Eye (tissue), 1 donor: Measurements from ENCODE around the gene TTC24.
"Not testable (repeated sequence)": the region's sequence is repeated elsewhere in the genome, so short reads cannot be mapped to it uniquely, and the experiment has no call there.

Experiments used
- DNase-seq: peaks from one replicate; pipeline ENCODE4 v3.0.0-alpha.2; 2015

Gene TTC24

DNA sequence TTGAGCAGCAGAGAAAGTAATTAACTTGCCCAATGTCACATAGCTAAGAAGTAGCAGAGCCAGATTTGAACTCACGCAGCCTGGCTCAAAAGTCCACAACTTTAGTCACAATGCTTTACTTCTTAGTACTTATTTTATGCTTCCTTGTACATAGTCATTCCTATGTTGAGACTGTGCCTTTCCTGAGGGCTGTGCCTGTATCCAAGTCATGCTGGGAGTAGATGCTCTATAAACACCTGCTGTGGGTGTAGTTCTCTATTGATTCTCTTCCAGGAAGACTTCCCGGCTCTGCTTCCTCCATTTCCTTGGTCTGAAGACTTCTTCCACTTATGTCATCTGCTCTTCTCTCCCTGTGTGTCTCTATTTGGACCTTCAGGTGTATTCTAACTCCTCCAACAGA lies 23.8 kb upstream of the TTC24 start:
- no peak for DNase-seq

DNA sequence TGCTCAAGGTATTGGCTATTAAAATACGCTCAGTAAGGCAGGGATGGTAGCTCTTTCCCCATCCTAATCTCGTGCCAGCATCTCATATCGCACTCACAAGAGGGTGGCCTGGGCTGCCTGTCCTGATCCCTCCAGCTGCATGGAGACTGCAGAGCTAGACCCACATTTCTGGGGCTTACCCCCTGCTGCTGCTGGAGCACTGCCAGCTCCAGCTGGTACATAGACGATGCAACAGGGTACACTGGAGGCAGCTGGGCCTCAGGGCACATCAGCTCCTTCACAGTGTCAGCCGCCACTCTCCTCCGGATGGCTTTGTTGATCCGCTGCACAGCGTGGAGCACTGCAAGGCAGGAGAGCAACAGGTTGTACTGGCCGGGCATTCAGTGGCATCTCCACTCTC lies 23.2 kb upstream of the TTC24 start:
- no peak for DNase-seq

DNA sequence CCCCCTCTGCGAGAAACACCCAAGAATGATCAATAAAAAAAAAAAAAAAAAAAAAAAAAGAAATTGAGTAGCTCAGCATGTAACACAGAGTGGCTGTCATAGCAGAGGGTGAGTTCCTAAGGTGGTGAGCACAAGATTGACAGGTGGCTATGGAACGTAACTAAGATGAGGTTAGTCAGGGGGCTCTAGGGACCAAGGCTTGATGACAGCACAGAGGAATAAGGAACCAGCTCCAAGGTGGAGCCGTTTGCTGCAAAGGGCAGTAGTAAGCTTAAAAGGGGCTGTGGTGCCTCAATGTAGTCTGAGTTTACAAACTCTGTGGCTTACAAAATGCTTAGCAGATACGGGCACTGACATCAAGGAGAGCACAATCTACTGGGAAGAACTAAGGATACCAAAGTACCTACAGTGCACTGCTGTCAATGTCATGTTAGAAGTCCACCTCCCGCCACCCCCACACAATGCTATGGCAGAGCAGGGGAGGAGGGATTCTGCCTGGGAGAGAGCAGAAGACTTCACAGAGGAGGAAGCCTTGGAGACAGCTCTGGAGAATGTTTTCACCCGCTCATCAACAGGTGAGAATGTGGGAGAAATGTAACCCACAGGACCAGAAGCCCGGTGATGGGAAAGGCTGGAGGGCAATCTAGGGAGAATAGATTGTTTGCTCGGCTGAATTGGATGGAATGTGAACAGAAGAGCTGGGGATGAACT lies 20.3 kb upstream of the TTC24 start:
- no peak for DNase-seq

DNA sequence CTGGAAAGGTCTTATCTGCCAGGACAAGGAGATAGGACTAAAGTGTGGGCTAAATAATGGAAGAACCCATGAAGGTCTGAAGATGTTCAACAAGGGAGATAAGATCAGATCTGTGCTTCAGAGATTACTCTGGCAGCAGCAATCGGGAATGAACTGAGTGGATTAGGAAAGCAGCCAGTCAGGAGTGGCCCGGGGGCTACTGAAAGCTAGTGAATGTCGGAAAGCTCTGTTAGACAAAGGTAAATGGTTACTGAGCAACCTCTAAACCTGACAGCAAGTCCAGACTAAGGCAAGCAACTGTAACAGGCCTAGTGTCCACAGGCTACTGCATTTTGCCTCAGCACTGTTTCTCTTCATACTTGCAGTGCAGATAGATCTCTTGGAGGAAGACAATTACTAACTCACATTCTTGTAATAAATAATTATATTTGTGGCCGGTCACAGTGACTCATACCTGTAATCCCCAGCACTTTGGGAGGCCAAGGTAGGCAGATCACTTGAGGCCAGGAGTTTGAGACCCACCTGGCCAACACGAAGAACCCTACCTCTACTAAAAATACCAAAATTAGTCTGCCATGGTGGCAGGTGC lies 19.6 kb upstream of the TTC24 start:
- DNase-seq = no peak

DNA sequence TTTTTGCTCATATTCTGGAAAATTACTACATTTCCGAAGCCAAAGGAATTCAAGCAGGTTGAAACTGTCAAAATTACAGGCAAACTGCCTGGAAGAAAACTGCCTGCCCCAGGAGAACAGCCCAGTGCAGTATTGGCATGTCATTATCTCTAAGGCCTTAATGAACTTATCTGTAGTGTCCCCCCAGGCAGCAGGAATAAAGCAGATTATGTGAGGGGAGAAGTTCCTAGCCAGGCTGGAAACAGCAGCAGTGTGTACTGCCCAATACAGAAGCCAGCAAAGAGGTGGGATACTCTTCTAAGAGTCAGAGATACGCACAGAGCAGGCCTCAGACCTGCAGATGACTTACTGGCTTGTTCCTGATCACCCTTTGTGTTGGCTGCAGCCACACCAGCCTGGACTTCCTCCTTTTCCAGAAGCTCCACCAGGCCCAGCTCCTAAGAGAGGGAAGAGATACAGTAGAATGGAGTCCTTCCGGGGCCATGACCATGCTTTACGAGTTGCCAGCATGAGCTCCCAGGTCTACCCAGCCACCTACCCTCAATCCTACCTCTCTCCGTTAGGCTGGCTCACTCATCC lies 18.8 kb upstream of the TTC24 start:
- DNase-seq = no peak

DNA sequence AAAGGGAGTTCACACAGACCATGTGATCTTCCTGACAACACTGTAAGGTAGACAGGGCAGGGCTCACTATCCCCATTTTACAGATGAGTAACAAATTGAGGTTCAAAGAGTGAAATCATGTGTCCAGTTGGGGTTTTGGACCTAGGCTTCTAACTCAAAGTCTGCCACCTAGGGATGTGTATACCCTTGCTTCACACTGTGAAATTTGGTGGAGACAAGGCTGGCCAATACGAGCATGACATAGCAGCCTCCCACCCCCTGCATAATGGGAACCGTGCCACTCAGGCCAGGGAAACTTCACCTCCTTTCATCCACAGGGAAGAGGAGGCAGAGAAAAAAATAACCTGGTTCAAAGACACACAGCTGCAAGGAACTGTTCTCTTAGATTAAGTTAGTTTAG lies 14.0 kb upstream of the TTC24 start:
- no peak for DNase-seq

DNA sequence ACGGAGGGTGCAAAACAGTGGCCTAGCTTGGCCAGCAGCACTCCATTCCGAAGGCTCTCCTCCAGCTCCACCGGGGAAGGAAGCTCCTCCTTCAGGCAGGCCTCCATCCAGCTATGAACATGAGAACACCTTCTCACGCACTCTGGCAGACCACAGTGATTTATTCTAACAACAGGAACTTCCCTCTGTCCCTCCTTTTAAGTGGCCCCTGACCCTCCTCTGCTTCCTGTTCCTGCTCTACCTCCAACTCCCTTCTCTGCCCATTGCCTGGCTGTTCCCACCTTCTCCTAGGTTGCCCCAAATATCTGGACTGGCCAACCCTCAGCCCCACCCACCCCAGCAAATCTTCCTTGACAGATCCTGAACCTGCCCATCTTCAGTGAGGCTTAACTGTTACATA lies 13.1 kb upstream of the TTC24 start:
- DNase-seq = no peak

DNA sequence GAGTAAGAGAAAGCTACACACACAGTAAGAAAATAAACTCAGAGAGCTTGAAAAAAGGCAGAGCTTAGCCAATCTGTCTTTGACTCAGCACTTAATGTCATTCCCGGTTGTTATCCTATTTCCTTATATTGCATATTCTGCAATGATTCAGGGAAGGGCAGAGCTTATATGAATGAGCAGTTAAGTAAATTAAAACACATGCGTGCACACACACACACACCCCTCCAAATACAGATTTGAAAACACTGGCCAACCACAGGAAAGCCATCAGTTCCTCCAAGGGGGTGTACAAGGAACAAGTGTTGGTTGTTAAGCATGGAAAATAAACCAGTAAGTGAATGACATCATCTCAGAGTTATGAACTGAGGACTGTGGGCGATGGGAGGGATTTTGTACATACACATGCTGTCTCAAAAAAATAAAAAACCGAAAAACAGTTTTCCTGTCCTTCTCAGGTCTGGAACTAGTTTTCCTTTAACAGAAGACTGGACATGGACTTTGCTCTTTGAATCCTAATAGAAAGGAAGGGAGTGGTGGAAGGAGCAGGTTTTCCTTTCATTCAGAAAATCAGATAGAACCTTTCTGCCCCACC lies 8.2 kb upstream of the TTC24 start:
- peak; percentile 52 for DNase-seq

DNA sequence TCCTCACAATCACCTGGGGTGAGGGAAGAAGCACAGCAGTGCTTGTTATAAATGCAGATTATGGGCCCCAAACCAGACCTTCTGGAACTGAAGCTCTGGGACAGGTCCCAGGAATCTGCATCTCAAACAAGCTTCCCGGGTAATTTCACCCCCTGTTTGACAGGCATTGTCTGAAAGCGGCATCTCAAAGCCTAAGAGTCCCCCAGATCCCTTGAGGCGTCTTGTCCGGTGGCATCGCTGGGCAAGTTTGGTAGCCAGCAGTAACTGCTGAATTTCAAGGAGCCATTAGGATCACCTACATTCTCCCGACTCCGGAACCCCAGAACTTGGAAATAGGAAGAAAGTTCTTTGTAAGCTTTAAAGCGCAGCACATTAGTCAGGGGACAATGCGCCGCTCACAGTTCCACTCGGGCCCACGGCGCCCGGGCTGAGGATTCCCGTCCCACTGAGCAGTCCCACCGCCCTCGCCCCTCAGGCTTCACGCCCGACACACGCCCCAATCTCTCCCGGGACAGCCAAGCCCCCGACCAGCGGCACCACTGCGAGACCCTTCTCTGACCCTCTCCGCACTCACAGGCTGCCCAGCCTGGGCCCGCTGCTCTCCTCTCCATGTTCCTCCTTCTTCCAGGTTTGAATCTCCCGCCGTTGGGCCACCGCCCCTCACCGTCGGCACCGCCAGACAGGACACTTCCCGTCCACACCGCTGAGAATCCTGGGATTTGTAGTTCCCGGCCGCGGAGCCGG lies 7.4 kb upstream of the TTC24 start, which contains the start of gene IQGAP3:
Gene IQGAP3, minus strand, starts transcription at position 647 of the 744 bp plus-strand sequence. Its CDS starts 36 bp downstream, at position 611.
- peak; percentile 94 for DNase-seq

DNA sequence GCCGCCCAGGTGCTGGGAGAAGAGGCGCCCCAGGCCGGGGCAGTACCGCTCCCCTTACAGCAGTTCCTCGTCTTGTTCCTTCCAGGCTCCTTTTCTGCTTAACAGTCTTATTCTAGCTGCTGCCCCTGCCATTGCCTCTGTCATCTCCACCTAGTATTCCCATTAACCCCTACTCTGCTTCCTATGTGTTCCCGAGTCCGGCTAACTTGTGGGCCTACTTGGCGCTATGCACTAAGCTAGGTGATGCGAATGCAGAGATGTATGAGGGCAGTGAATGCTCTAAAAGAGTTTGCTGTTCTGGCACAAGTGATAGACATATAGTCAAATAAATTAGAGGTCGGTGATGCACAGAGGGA lies 6.9 kb upstream of the TTC24 start:
- no peak for DNase-seq

DNA sequence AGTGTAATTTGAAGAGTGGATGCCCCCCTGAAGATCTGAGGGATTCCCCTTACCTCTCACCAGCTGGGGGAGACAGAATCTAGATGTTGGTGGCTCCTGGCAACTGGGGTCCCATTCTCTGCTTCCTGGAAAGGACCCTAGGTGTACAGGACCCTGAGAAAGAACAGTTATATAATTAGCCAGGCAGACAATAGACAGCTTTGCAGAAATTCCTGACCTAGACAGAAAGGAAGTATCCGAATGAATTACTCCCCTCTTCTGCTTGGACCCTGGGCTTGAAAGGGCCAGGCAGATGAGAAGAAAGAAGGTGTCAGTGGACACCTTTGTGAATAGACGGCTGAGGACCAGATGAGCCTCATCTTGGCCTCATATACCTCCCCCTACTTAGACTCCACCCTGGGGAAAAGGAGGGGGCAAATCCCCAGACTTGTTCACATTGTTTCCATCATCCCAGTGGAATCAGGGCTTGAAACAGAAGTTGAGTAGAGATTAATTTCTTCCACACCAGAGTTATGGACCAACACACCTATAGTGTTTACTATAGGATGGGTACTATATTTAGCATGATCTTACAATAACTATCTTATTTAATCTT lies 5.4 kb upstream of the TTC24 start:
- no peak for DNase-seq

DNA sequence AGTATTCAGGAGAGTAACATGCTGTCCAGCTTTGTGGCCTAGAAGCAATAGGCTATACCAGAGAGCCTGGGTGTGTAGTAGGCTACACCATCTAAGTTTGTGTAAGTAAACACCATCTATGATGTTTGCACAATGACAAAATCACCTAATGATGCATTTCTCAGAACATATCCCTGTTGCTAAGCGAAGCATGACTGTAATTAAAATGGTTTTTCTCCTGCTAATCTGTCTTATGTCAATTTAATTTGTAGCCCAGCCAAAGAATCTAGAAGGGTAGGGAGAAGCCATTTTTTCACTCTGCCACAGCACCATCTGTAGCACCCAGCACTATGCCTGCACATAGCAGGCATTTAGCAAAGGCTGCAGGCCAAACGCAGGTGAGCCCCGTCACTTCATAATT lies 2.0 kb upstream of the TTC24 start:
- no peak for DNase-seq

DNA sequence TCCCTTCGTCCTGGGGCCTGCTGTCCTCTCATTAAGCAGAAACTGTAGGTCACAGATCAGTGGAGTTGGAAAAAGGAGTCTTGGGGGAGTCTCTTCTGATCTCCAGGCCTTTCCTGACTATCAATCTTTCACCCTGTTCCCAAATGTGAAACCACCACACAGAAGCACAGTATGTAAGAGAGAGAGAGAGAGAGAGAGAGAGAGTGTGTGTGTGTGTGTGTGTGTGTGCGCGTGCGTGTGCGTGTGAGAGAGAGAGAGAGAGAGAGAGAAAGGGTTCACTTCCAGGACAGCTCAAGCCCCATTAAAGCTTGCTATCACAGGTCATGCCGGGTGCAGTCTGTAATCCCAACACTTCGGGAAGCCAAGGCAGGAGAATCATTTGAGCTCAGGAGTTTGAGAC lies 1.5 kb upstream of the TTC24 start:
- peak; percentile 48 for DNase-seq

DNA sequence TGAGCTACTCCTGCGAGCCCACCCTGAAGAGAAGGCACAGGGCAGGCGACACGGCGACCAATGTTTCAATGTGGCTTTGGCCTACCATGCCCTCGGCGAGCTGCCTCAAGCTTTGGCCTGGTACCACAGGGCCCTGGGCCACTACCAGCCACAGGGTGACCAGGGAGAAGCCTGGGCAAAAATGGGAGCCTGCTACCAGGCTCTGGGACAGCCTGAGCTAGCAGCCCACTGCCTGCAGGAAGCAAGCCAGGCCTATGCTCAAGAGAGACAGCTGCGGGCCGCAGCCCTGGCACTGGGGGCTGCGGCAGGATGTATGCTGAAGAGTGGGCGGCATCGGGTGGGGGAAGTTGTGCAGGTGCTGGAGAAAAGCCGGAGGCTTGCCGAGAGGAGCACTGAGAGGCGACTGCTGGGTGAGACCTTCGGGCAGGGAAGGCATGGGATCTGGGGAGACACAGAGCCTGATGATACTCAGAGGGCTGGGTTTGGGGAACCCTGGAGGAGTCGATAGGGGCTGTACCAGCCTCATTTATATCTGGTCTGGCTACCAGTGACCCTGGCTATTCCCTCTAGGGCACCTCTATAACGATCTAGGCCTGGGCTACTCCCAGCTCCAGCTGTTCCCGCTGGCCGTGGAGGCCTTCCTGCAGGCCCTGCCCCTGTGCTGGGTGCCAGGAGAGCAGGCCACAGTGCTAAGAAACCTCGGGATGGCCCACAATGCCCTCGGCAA lies 2.3 kb downstream of the TTC24 start:
- no peak for DNase-seq

DNA sequence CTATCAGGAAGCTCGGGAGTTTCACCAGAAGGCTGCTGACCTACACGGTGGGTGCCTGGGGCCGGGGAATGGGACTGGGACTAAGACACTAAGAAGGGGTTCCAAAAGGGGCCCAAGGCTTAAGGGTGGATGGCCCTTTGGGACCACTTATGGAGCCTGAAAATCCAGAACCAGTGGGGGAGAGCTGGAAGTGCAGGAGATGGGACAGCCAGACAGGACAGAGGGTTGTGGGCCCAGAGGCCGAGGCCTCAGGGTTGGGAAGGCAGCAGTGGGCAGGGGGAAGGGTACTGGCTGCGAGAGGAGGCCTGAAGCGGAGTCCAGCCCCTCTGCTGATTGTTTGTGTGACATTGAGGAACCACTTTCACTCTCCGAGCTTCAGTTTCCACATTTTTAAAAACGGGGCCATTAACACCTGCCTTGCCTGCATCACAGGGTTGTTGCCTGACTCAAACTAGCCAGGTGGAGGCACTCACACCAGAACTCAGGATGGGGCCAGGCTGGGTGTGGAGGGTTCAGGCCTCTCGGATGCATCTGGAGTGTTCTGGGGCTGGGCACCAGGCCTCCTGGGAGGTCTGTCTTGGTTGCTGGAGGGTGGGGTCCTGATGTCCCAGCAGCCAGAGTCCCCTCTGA lies 3.0 kb downstream of the TTC24 start:
- no peak for DNase-seq

DNA sequence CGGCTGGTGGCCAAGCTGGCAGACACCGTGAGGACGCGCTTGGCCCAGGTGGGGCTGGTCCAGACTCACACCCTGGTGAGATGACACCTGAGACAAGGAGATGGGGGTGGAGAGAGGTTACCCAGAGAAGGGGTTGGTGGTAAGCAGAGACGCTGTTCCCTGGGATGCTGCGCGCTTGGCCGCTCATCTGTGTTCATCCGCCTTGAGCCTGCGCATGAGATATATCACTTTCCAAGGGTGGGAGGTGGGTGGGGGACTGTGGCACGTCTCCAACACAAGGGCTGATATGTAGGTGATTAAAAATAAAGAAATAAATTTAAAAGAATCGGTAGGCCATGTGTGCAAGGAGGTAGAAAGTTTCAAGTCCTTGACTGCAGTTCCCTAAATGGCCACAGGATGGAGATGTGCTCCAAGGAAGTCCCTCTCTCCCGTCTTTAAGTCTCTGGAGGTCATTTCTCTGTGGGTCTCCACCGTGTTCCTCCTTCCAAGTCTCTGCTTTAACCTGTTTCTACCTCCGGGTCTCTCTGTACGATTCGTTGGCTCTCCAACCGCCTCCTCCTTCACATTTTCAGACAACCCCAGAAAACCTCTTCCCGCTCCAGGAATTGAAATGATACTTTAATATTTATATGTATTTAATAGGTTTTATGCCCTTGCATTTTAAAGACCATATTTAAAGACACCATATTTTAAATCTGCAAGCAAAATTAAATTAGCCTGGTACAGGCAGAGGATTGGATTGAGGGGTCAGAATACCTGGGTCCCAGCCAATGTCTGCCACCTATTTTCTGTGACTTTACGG lies 4.5 kb downstream of the TTC24 start:
- peak; percentile 93 for DNase-seq

DNA sequence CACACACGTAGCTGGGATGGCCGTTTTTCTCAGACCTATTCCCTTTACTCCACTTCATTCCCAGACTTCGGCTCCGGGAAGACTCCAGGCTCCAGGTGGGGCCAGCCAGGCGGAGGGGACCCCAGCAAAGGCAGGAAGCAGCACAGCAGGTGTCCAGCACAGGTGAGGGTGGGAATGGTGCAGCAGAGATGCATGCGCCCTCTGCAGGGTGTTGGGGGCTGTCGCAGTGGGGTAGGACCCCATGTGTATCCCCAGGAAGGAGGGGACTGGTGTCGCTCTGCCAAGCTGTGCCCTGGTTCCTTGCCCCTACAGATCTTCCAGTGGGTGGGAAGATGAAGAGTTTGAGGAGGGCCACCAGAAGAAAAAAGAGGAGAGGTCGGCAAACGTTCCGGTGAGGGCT lies 5.3 kb downstream of the TTC24 start:
- DNase-seq = no peak

DNA sequence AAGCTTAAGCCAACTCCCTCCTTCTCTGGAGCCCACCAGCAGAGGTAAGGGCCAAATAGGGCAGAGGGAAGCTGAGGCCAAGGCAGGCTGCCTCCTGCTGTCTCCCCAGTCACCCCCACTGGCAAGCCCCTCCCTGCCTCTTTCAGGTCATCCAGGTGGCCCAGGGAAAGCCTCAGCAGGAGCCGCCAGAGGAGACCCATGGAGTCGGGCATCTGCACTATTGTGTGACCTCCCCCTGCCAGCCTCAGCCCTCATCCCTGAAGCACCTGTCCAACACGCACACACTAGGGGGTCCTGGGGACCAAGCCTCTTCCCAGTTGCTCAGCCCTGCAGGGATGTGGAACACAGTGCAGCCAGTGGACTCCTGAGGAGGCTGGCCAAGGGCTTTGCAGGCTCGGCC lies 6.8 kb downstream of the TTC24 start:
- no peak for DNase-seq

DNA sequence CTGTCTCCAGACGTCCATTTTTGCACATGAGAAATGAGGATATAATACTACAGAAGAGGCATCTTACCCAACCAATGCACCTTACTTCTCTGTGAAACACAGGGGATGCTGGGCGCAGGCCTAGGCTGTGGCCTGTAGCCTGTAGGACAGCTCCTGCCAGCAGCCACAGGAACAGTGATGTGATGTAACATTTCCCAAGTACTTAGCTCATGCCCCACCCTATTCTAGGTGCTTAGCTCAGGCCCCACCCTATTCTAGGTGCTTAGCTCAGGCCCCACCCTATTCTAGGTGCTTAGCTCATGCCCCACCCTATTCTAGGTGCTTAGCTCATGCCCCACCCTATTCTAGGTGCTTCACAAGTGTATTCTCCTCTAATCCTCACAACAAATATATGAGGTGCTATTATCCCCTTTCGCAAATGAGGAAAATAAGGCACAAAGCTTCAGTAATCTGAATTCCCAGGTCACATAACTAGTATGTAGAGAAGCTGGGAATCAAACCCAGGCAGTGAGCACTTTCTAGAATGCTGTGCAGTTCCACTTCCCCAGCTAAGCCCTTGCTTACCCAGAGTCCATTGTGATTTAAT lies 7.5 kb downstream of the TTC24 start:
- DNase-seq = no peak

DNA sequence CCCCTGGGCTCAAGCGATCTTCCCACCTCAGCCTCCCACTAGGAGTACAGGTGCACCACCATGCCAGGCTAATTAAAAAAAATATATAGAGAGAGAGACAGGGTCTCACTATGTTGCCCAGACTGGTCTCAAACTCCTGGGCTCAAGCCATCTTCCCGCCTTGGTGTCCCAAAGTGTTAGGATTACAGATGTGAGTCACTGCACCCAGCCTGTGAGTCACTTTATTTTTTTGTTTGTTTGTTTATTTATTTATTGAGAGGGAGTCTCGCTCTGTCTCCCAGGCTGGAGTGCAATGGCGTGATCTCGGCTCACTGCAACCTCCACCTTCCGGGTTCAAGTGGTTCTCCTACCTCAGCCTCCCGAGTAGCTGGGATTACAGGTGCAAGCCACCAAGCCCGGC lies 8.4 kb downstream of the TTC24 start:
- not testable (repeated sequence) for DNase-seq

DNA sequence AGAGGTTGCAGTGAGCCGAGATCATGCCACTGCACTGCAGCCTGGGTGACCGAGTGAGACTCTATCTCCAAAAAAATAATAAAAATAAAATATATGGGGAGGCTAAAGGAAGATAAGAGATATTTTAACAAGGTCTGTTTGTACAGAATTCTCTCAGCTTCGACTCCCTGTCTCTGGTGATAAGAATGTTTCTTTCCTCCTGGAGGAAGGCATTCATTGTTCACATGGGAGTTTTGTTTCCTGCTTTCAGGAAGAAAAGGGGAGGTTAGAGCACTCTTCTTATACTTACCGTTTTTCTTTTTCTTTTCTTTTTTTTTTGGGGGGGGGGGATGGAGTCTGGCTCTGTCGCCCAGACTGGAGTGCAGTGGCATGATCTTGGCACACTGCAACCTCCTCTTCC lies 10.0 kb downstream of the TTC24 start:
- no peak for DNase-seq
